MCF 10A (cell line): ENCODE results near the gene NFIB. TPM values are rescaled to one million over a fixed set of nuclear protein-coding genes. Genes with fewer than 3 reads are reported as not detected.

Source experiments
- BruUV-seq: library from RNA; stranded (reverse); fragments of 400-500 nt; replicated peaks from 2 replicates; lab custom pipeline; 2021; lab: Mats Ljungman, UMichigan
- CTCF ChIA-PET: fragments of 300-600 bp; sonication (Branson Sonifier 250); formaldehyde crosslinking; extraction: SDS; loops from one replicate; lab custom pipeline; 2021; ENCODE audit warnings: antibody characterized with exemption, inconsistent platforms; lab: Yijun Ruan, JAX
- POLR2A ChIA-PET: fragments of 300-600, 350-650 bp; sonication (Branson Sonifier 250); formaldehyde crosslinking; extraction: SDS; loops from one replicate; lab custom pipeline; 2020; ENCODE audit warnings: antibody characterized with exemption, inconsistent platforms; lab: Yijun Ruan, JAX
- DNase-seq: peaks from one replicate; pipeline ENCODE4 v3.0.0-alpha.2; 2018; ENCODE audit not compliant: unreplicated experiment
- H3K27ac Mint-ChIP-seq: one replicate; pipeline ENCODE4 v1.8.0; 2022; ENCODE audit warnings: mild to moderate bottlenecking, low read depth, mixed read lengths; ENCODE audit not compliant: unreplicated experiment
- H3K27me3 Mint-ChIP-seq: one replicate; pipeline ENCODE4 v1.8.0; 2022; ENCODE audit warnings: mixed read lengths; ENCODE audit not compliant: insufficient read depth, unreplicated experiment
- H3K36me3 Mint-ChIP-seq: one replicate; pipeline ENCODE4 v1.8.0; 2022; ENCODE audit warnings: mild to moderate bottlenecking, moderate library complexity, mixed read lengths; ENCODE audit not compliant: insufficient read depth, unreplicated experiment
- H3K4me1 Mint-ChIP-seq: one replicate; pipeline ENCODE4 v1.8.0; 2022; ENCODE audit warnings: mixed read lengths; ENCODE audit not compliant: insufficient read depth, unreplicated experiment
- H3K4me3 Mint-ChIP-seq: one replicate; pipeline ENCODE4 v1.8.0; 2022; ENCODE audit warnings: mild to moderate bottlenecking, moderate library complexity, mixed read lengths; ENCODE audit not compliant: unreplicated experiment
- H3K9me3 Mint-ChIP-seq: one replicate; pipeline ENCODE4 v1.8.0; 2022; ENCODE audit warnings: mixed read lengths; ENCODE audit not compliant: unreplicated experiment
- intact Hi-C: fragments of 100-400 bp; cut with micrococcal nuclease; formaldehyde crosslinking; loops from 2 replicates; pipeline ENCODE4 v1.14.1; 2022
- total RNA-seq: library from RNA; stranded (reverse); gene quantifications from 2 replicates; pipeline ENCODE4 v1.2.3, GENCODE V29; 2022
- TF ChIP-seq, protein P1 (sequence below): fragments of 200-600 bp; IDR thresholded peaks from one replicate; pipeline ENCODE4 v1.8.0; 2022; ENCODE audit warnings: antibody characterized with exemption, mild to moderate bottlenecking; ENCODE audit not compliant: unreplicated experiment

NFIB gene
- total RNA-seq, 1 experiment from 2014 or later, result 70.8 TPM

DNA sequence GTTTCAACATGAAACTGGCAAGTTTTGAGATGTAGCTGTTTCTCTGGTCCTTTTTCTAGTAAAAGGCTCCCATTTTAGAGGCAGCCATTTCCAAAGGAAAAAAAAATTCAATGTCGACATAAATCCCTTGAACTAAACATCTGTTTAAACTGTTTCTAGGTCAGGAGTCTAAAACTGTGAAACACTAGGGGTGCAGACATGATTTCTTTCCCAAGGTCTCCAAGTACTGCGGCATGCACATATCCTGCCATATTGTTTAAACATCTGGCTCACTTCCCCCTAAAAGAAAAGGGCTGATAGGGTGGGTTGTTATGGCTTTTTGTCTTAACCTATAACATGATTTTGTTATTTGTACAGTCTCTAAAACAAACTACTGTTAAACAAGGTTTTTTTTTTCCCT lies 51.1 kb downstream of the NFIB start:
- TF ChIP-seq, protein P1, sequence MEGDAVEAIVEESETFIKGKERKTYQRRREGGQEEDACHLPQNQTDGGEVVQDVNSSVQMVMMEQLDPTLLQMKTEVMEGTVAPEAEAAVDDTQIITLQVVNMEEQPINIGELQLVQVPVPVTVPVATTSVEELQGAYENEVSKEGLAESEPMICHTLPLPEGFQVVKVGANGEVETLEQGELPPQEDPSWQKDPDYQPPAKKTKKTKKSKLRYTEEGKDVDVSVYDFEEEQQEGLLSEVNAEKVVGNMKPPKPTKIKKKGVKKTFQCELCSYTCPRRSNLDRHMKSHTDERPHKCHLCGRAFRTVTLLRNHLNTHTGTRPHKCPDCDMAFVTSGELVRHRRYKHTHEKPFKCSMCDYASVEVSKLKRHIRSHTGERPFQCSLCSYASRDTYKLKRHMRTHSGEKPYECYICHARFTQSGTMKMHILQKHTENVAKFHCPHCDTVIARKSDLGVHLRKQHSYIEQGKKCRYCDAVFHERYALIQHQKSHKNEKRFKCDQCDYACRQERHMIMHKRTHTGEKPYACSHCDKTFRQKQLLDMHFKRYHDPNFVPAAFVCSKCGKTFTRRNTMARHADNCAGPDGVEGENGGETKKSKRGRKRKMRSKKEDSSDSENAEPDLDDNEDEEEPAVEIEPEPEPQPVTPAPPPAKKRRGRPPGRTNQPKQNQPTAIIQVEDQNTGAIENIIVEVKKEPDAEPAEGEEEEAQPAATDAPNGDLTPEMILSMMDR, result no peak
- no peak overlapping the region for H3K27ac Mint-ChIP-seq
- no TSS peak for BruUV-seq
- CTCF ChIA-PET, result interaction anchor here (0.6 to 1.2 kb wide), 2 partner anchors 835 to 925 kb away, joined by 3 read pairs; no protein-coding TSS in a partner anchor
- intact Hi-C loops, result no loop called here
- no peak overlapping the region for H3K4me3 Mint-ChIP-seq
- H3K36me3 Mint-ChIP-seq, result peaks cover 29% of the 10 kb centered on the region
- POLR2A ChIA-PET, result no interaction called here
- no peaks in the 10 kb centered on the region for H3K9me3 Mint-ChIP-seq
- DNase-seq, result no peak
- peaks cover 24% of the 10 kb centered on the region for H3K4me1 Mint-ChIP-seq
- H3K27me3 Mint-ChIP-seq, result no peaks in the 10 kb centered on the region

DNA sequence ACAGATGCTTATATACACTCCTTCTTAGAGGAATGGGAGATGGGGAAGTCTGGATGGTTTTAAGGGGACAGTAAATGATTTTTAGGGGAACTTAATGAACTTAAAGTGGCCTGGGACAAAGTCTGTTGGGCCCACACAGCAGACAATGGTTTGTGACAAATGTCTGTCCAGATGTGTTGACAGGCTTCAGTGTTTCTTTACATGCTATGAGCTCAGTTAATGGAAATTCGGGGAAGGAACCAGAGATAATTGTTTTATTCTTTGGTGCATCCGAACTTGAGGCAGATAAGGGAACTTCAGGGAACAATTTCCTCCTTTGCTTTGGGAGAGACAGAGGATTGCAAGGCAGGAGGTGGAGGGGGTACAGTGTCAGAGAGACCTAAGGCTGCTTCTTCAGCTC lies 52.3 kb downstream of the NFIB start:
- H3K4me3 Mint-ChIP-seq, result no peak overlapping the region
- H3K27me3 Mint-ChIP-seq, result no peaks in the 10 kb centered on the region
- peaks cover 25% of the 10 kb centered on the region for H3K4me1 Mint-ChIP-seq
- H3K36me3 Mint-ChIP-seq, result peaks cover 29% of the 10 kb centered on the region
- no TSS peak for BruUV-seq
- H3K9me3 Mint-ChIP-seq, result no peaks in the 10 kb centered on the region
- intact Hi-C loops, result no loop called here
- POLR2A ChIA-PET, result interaction anchor here (0.9 kb wide), 1 partner anchor 16 kb away, joined by 3 read pairs; no protein-coding TSS in a partner anchor
- TF ChIP-seq, protein P1, result no peak
- H3K27ac Mint-ChIP-seq, result no peak overlapping the region
- no peak for DNase-seq
- CTCF ChIA-PET, result no interaction called here

DNA sequence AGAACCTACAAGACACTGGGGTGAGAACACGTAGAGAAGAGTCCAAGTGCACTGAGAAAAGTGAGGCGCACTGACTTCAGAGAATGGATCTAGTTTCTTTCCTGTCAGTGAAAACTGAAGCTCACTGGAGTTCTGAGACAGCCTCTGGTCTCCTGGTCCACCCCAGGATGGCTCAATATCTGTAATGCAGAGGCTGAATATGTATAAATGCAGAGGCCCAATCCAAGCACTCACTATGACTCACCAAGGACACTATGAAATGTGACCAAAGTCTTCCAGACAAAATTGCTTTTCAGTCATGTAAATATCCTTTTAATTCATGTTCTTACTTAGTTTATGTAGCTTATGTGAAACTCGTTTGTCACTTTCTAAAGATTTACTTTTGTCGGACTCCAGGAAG lies 53.8 kb downstream of the NFIB start:
- H3K4me3 Mint-ChIP-seq, result no peak overlapping the region
- BruUV-seq, result no TSS peak
- DNase-seq, result peak; percentile 50
- peaks cover 21% of the 10 kb centered on the region for H3K36me3 Mint-ChIP-seq
- no peak overlapping the region for H3K27ac Mint-ChIP-seq
- ChIA-PET CTCF (interaction anchor here (0.6 to 1.2 kb wide), 3 partner anchors 24 to 814 kb away, joined by 3 read pairs; no protein-coding TSS in a partner anchor), POLR2A (interaction anchor here (0.7 to 1.8 kb wide), 6 partner anchors 10 to 51 kb away, joined by 3 to 4 read pairs (median 3); no protein-coding TSS in a partner anchor)
- TF ChIP-seq, protein P1, result no peak
- intact Hi-C loops, result no loop called here
- peaks cover 32% of the 10 kb centered on the region for H3K4me1 Mint-ChIP-seq
- H3K27me3 Mint-ChIP-seq, result no peaks in the 10 kb centered on the region
- H3K9me3 Mint-ChIP-seq, result no peaks in the 10 kb centered on the region

DNA sequence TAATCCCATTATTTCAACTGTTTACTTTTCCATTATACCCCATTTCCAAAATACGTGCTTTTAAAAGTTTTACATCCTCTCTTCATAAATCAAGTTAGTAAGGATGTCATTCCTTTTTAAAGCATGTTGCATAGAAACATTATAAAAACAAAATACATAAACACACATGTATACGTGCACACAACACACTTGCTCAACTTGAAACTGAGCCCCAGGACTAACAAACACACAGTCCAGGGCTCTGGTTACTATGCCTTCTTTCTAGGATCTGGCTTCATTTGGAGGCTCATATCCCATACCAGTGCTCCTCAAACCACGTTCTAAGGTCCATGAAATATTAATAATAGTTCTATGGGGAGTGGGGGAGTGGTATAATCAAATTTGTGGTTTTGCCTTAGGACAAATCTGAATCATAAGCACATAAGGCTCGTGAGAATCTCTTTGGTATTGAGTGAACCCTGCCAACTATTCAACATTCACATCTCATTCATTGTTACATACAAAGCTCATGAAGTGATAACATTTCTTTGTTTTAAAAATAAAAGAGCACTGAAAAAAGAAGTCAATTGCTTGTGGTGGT lies 55.2 kb downstream of the NFIB start:
- no peaks in the 10 kb centered on the region for H3K9me3 Mint-ChIP-seq
- intact Hi-C loops, result no loop called here
- TF ChIP-seq, protein P1, result no peak
- peak overlapping the region; percentile 19 for H3K27ac Mint-ChIP-seq
- peaks cover 32% of the 10 kb centered on the region for H3K4me1 Mint-ChIP-seq
- ChIA-PET CTCF (interaction anchor here (0.6 kb wide), 3 partner anchors 27 to 156 kb away, joined by 3 read pairs; no protein-coding TSS in a partner anchor), POLR2A (interaction anchor here (0.5 to 1.4 kb wide), 8 partner anchors 12 to 82 kb away, joined by 3 read pairs; no protein-coding TSS in a partner anchor)
- BruUV-seq, result no TSS peak
- no peak overlapping the region for H3K4me3 Mint-ChIP-seq
- no peaks in the 10 kb centered on the region for H3K27me3 Mint-ChIP-seq
- peaks cover 17% of the 10 kb centered on the region for H3K36me3 Mint-ChIP-seq
- peak; percentile 59 for DNase-seq
